ENCODE measurements around the gene TMEM88. TPM values are rescaled to one million over a fixed set of nuclear protein-coding genes. Genes with fewer than 3 reads are reported as not detected.

Gene TMEM88
- total RNA-seq, 1 donor from 2014 or later = 7.1 TPM

GRCh38 chr17:7838090-7839075 lies 16.5 kb upstream of the TMEM88 start:
- Mint-ChIP-seq H3K36me3 (ENCODE audit: low read depth) (peaks cover 18% of the 10 kb centered on the region), H3K27ac (peak overlapping the region; percentile 89), H3K9me3 (no peaks in the 10 kb centered on the region), H3K27me3 (no peaks in the 10 kb centered on the region), H3K4me3 (peak overlapping the region; percentile 86), H3K4me1 (peaks cover 66% of the 10 kb centered on the region)
- ChIA-PET CTCF (interaction anchor here (0.8 to 1.2 kb wide), 3 partner anchors 95 to 151 kb away, joined by 3 to 4 read pairs (median 3); no protein-coding TSS in a partner anchor), POLR2A (interaction anchor here (0.5 to 6.1 kb wide), 4 partner anchors 12 to 493 kb away, joined by 3 to 74 read pairs (median 4); partner anchors contain the start of genes CYB5D1, NAA38 and TMEM88)
- no peak for DNase-seq
- TF ChIP-seq, protein P1, sequence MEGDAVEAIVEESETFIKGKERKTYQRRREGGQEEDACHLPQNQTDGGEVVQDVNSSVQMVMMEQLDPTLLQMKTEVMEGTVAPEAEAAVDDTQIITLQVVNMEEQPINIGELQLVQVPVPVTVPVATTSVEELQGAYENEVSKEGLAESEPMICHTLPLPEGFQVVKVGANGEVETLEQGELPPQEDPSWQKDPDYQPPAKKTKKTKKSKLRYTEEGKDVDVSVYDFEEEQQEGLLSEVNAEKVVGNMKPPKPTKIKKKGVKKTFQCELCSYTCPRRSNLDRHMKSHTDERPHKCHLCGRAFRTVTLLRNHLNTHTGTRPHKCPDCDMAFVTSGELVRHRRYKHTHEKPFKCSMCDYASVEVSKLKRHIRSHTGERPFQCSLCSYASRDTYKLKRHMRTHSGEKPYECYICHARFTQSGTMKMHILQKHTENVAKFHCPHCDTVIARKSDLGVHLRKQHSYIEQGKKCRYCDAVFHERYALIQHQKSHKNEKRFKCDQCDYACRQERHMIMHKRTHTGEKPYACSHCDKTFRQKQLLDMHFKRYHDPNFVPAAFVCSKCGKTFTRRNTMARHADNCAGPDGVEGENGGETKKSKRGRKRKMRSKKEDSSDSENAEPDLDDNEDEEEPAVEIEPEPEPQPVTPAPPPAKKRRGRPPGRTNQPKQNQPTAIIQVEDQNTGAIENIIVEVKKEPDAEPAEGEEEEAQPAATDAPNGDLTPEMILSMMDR (IDR thresholded peaks at IDR 0.05) = no peak
- ATAC-seq (ENCODE audit: low read depth) = no peak
- intact Hi-C loops (cut with micrococcal nuclease) = no loop called here

DNA sequence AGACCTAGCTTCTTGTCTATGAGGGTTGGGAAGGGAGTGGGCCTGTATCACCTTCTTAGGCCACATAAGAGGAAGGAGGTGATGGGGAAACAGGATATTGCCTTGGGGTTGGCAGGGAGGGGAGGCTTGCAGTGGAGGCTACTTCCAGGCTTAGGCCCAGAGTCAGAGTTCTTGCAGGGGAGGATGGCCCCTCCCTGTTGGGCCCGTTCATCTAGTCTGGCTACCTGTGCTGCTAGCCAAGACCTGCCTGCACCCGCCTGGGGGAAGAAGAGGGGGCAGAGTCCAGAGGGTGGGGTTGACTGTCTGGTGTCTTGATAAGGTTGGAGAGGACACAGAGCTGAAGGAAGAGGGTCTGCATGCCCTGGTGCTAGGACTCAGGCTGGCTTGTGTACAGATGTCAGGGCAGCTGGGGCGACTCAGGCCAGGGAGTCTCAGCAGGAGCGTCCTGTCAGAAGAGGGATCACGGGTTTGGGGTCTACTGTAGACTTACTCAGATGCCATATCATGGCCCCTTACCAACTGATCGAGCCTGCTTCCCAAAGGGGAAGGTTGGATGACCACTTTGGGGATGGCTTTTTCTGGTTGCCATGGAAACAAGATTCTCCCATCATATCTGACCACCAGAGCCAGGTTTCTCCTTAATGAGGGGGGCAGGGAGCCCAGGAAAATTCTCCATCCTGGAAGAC lies 15.5 kb upstream of the TMEM88 start:
- Mint-ChIP-seq H3K36me3 (ENCODE audit: low read depth) (peaks cover 23% of the 10 kb centered on the region), H3K27ac (peak overlapping the region; percentile 89), H3K9me3 (no peaks in the 10 kb centered on the region), H3K4me1 (peaks cover 65% of the 10 kb centered on the region), H3K27me3 (no peaks in the 10 kb centered on the region), H3K4me3 (peak overlapping the region; percentile 6)
- POLR2A ChIA-PET = interaction anchor here (6.1 kb wide), 1 partner anchor 17 kb away, joined by 74 read pairs; the partner anchor contains the start of genes CYB5D1, NAA38 and TMEM88
- TF ChIP-seq, protein P1 (IDR thresholded peaks at IDR 0.05) = no peak
- intact Hi-C loops (cut with micrococcal nuclease) = no loop called here
- DNase-seq = no peak
- CTCF ChIA-PET = interaction anchor here (0.8 kb wide), 1 partner anchor 150 kb away, joined by 3 read pairs; no protein-coding TSS in a partner anchor
- no peak for ATAC-seq (ENCODE audit: low read depth)

GRCh38 chr17:7839876-7840261 lies 15.0 kb upstream of the TMEM88 start:
- Mint-ChIP-seq H3K4me3 (no peak overlapping the region), H3K27ac (peak overlapping the region; percentile 89), H3K27me3 (no peaks in the 10 kb centered on the region), H3K4me1 (peaks cover 61% of the 10 kb centered on the region), H3K36me3 (ENCODE audit: low read depth) (peaks cover 24% of the 10 kb centered on the region), H3K9me3 (no peaks in the 10 kb centered on the region)
- DNase-seq (no peak), ATAC-seq (ENCODE audit: low read depth) (no peak)
- intact Hi-C loops (cut with micrococcal nuclease) = loop anchor here (2.0 kb wide), 1 partner anchor 825 kb away; a partner anchor contains a TSS
- TF ChIP-seq, protein P1 (IDR thresholded peaks at IDR 0.05) = no peak
- ChIA-PET POLR2A (interaction anchor here (4.4 kb wide), 1 partner anchor 153 kb away, joined by 43 read pairs; the partner anchor contains the start of genes TP53 and WRAP53), CTCF (no interaction called here)

DNA sequence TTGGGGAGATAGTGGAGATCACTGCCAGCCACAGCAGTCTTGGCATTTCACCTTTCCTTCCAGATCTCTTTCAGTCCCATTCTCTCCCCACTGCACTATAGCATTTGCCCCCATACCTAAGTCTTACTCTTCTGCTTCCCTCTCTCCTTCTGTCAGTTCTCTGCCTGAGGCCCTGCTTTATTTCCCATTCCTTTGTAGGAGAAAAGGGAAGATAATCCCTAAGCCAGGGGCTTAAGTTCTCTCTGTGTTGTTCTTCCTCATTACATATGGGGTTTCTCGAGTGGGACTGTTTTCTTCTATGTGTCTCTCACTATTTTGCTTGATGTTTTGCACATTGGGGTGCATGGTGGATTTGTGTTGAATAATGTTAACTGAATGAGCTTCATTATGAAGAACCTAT lies 14.4 kb upstream of the TMEM88 start:
- H3K36me3 Mint-ChIP-seq (ENCODE audit: low read depth) = peaks cover 23% of the 10 kb centered on the region
- POLR2A ChIA-PET = interaction anchor here (4.4 kb wide), 1 partner anchor 154 kb away, joined by 43 read pairs; the partner anchor contains the start of genes TP53 and WRAP53
- ATAC-seq (ENCODE audit: low read depth) (no peak), DNase-seq (no peak)
- no peaks in the 10 kb centered on the region for H3K9me3 Mint-ChIP-seq
- no peaks in the 10 kb centered on the region for H3K27me3 Mint-ChIP-seq
- peak overlapping the region; percentile 89 for H3K27ac Mint-ChIP-seq
- H3K4me1 Mint-ChIP-seq = peaks cover 64% of the 10 kb centered on the region
- CTCF ChIA-PET = interaction anchor here (1.2 kb wide), 1 partner anchor 15 kb away, joined by 4 read pairs; no protein-coding TSS in a partner anchor
- intact Hi-C loops (cut with micrococcal nuclease) = loop anchor here (2.0 kb wide), 1 partner anchor 826 kb away; a partner anchor contains a TSS
- peak overlapping the region; percentile 98 for H3K4me3 Mint-ChIP-seq
- TF ChIP-seq, protein P1 (IDR thresholded peaks at IDR 0.05) = no peak

Data from activated B cell treated with CpG ODN at 0.5 μM for 24 hours (primary cell).